HTR-8/SVneo (cell line): ENCODE data around the gene DLEC1.

Experiments used
- DNase-seq: peaks from one replicate; pipeline ENCODE4 v3.0.0; 2011; ENCODE audit warnings: low spot score, mixed read lengths; ENCODE audit not compliant: insufficient read length
- FAIRE-seq: peaks from 2 replicates; lab custom pipeline; 2011; peaks lifted over from hg19 to GRCh38; lab: Jason Lieb, UNC

The DLEC1 gene

GRCh38 chr3:38001456-38002081 lies 37.4 kb upstream of the DLEC1 start:
- DNase-seq (no peak), FAIRE-seq (no peak)

DNA sequence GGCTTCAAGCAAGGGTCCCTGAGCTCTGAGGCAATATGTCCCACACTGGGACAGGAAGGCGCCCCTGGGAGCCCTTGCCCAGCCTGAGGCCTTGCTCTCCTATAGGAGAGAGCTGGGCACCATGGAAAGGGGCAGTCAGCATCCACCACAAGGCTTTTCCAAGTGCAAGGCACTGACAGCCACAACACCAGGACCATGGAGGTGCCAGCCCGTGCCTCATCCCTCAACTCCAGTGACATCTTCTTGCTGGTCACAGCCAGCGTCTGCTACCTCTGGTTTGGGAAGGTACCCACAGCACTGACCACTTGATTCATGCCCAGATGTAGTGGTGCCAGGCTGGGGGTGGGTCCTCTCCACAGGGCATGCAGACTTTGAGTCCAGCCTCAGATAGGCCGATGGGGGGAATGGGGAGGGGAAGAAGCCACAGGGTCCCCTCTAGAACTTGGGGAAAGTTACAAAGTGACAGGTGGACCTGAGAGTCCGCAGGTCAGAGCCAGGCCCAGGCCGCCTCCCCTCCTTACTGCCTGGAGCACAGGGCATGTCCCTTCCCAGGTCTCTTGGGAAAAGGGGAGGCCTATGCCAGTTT lies 36.6 kb upstream of the DLEC1 start:
- FAIRE-seq (no peak), DNase-seq (no peak)

DNA sequence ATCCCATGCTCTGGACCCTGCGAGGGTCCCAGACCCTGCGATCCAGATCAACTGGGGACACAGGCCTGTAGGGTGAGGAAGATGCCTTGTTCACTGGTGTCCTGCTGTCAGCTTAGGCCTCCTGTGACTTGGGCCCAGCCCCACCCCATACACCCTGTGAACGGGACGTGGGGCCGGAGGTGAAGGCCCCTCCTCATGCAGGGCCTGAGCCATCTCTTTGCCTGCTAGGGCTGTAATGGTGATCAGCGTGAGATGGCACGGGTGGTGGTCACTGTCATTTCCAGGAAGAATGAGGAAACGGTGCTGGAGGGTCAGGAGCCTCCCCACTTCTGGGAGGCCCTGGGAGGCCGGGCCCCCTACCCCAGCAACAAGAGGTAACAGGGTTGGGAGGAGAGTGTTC lies 36.1 kb upstream of the DLEC1 start:
- DNase-seq (no peak), FAIRE-seq (no peak)

- DNase-seq: peak; percentile 53
- FAIRE-seq: peak; percentile 85
These were observed 35.6 kb upstream of the DLEC1 start for GRCh38 chr3:38003371-38003816.

DNA sequence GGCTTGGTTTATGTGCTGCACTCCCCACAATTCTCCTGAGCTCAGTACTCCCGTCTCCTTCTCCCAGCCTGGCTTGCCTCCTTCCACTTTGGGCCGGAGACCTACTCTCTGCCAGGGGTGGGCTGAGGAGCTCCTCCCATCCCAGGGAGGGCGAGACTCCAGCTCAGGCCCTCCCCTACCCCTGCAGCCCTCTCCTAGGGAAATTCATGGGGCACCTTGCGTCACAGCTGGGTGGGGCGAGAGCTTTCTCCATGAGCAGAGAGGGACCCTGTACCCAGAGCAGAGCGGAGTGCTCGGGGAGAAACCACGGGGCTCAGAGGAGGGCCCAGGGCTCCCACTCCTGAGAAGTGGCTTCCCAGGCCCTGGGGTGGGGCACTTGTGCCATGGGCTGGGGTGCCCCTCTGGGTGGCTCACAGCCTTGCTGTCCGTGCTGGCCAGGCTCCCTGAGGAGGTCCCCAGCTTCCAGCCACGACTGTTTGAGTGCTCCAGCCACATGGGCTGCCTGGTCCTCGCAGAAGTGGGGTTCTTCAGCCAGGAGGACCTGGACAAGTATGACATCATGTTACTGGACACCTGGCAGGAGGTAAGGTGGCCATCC lies 35.1 kb upstream of the DLEC1 start:
- FAIRE-seq (no peak), DNase-seq (no peak)

GRCh38 chr3:38004415-38005075 lies 34.5 kb upstream of the DLEC1 start:
- DNase-seq (peak; percentile 50), FAIRE-seq (peak; percentile 80)

DNA sequence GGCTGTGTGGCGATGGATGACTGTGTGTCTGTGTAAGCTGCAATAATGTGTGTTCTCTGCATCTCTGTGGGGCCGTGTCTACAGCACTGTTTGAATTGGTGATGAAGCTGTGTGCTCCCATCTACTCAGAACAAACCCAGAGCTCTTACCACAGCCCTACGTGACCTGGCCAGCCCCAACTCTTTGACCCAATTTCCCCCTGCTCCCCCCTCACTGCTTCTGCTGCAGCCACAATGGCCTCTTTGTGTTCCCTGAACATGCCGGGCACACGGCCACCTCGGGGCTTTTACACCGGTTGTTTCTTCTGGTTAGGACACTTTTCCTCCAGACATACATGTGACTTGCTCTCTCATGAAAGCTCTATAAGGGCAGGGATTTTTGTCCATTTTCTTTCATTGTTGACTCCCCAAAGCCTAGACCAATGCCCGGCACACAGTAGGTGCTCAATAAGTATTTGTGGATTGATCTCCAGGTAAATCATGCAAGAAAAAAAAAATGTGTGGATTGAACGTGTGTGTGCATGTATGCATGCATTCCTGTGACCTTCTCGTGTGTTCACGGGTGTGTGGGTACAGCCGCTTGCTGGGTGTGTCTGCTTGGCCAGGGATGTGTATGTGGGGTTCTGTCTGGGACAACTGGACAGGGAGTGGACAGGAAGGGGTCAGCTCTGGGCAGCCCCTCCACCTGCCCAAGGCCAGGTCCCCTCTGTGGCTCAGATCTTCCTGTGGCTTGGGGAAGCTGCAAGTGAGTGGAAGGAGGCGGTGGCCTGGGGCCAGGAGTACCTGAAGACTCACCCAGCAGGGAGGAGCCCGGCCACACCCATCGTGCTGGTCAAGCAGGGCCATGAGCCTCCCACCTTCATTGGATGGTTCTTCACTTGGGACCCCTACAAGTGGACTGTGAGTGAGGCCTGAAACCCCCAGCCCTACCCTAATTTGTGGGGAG lies 33.7 kb upstream of the DLEC1 start:
- DNase-seq: no peak
- no peak for FAIRE-seq

DNA sequence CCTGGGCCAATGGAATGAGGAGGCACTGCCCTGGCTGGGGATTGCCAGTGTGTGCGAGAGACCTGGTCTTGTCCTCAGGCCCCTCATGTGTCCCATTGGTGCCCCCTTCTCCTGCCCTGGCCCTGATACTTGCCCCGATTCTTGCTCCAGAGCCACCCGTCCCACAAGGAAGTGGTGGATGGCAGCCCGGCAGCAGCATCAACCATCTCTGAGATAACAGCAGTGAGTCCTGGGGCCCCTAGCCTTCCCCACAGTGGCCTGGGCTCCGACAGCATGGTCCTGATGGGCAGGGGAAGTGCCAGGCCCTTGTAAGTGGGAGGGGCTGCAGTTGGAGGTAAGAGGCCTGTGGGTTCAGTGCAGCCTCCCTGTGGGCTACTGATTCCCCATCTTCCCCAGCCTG lies 33.0 kb upstream of the DLEC1 start:
- DNase-seq (no peak), FAIRE-seq (no peak)

GRCh38 chr3:38006445-38006995 lies 32.5 kb upstream of the DLEC1 start:
- FAIRE-seq (no peak), DNase-seq (no peak)

- no peak for FAIRE-seq
- DNase-seq: no peak
These were observed 31.3 kb upstream of the DLEC1 start for GRCh38 chr3:38007754-38008090.

- no peak for DNase-seq
- FAIRE-seq: no peak
These were observed 30.8 kb upstream of the DLEC1 start for GRCh38 chr3:38008191-38008701.

DNA sequence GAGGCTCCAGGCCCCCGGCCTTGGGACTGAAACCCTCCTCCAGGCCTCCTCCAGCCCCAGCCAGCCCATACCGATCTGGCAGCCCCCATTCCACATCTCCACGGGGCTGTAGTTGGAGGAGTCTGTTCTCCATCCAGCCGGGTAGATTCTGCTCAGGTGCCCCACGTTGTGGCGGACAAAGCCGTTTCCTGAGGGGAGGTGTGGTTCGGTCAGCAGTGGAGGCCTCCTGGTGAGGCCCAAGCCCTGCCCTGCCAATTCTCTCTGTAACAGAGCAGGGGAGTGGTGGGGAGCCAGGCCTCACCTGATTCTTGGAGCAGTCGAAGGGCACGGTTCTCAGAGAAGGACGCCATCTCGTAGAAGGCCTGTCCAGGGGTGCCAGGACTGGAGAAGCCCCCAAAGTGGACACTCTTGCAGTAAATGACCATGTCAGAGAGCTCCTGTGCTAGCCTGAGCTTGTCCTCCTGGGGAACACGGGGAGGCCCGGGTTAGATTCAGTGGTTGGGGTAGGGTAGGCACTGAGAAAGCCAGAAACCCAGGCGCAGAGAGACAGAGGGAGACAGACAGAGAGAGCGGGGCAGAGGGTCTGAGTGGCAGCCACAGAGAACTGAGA lies 29.9 kb upstream of the DLEC1 start:
- FAIRE-seq (no peak), DNase-seq (no peak)

- no peak for FAIRE-seq
- DNase-seq: no peak
These were observed 29.0 kb upstream of the DLEC1 start for GRCh38 chr3:38009807-38010591.

- DNase-seq (no peak), FAIRE-seq (no peak)
These were observed 27.9 kb upstream of the DLEC1 start for GRCh38 chr3:38011111-38011510.

- FAIRE-seq: no peak
- DNase-seq: no peak
These were observed 23.5 kb upstream of the DLEC1 start for GRCh38 chr3:38015485-38015884.

DNA sequence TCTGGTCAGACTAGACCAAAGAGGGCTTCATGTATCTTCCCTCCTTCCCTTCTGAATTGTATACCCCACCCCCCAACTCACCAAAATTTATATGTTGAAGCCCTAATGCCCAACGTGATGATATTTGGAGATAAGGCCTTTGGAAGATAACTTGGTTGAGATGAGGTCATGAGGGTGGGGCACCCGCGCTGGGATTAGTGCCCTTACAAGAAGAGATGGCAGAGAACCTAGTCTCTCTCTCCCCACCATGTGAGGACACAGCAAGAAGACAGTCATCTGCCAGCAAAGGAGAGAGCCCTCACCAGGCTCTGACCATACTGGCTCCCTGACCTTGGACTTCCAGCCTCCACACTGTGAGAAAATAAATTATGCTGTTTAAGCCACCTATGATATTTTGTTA lies 23.0 kb upstream of the DLEC1 start:
- FAIRE-seq: no peak

DNA sequence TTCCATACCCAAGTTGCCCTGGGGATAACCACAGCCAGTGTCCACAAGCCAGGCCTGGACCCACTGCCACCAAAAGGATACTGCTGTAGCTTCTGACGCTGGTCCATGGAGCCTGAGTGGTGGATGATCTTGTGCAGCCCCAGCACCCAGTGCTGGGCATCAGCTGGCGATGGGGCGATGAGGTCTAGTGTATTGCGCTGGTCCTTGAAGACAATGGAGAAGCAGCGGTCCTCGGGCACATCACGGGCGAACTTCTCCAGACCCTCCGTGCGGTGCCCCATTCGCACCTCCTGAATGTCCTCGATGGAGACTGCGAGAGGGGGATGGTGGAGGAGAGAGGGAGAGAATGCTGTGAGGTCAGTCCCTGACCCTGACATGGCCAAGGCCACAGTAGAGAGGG lies 22.6 kb upstream of the DLEC1 start:
- no peak for DNase-seq
- FAIRE-seq: no peak

More for the DNA sequence above, 23.0 kb upstream of the DLEC1 start:
- DNase-seq: no peak

GRCh38 chr3:38016847-38017444 lies 22.1 kb upstream of the DLEC1 start:
- DNase-seq (no peak), FAIRE-seq (no peak)
